HCT116 (cell line): ENCODE data around the gene OR8A1. TPM values are rescaled to one million over a fixed set of nuclear protein-coding genes. Genes with fewer than 3 reads are reported as not detected.

Experiments used
- ATAC-seq: fragments of 200-7000 bp; cut with Tn5 transposase; 2 replicates; pipeline ENCODE4 v1.9.1; 2020; ENCODE audit warnings: mild to moderate bottlenecking, moderate library complexity
- BruUV-seq: library from RNA; stranded (reverse); fragments of 400-500 nt; replicated peaks from 2 replicates; lab custom pipeline; 2021; lab: Mats Ljungman, UMichigan
- CTCF ChIA-PET: fragments of 300-600 bp; sonication (Branson Sonifier 250); formaldehyde crosslinking; loops from one replicate; lab custom pipeline; 2021; ENCODE audit warnings: antibody characterized with exemption; lab: Charles Lee
- POLR2A ChIA-PET: fragments of 300-600, 350-600 bp; sonication (Branson Sonifier 250); formaldehyde crosslinking; loops from one replicate; lab custom pipeline; 2021; ENCODE audit warnings: antibody characterized with exemption; lab: Charles Lee
- RAD21 ChIA-PET, 2 experiments: fragments of 300-600 bp; sonication (Branson Sonifier 250); formaldehyde crosslinking; loops; one replicate each; lab custom pipeline; 2023; ENCODE audit warnings: low total read pairs in 2 of 2; ENCODE audit not compliant: uncharacterized antibody in 2 of 2, unreplicated experiment in 2 of 2, low non-redundant PET in 1 of 2; lab: Charles Lee
- DNase-seq: peaks from one replicate; pipeline ENCODE4 v3.0.0-alpha.2; 2010; ENCODE audit warnings: low read depth, low spot score
- H2AFZ ChIP-seq: fragments of 200-600 bp; shearing (Covaris generic), sonication (generic); 2 replicates; pipeline ENCODE4 v1.6.1; 2017; ENCODE audit warnings: low read depth, mixed run types, mixed read lengths, antibody characterized with exemption, low read length; ENCODE audit not compliant: poor library complexity, severe bottlenecking
- H3K27ac ChIP-seq: 2 replicates; pipeline ENCODE4 v1.5.1; 2012; ENCODE audit warnings: low read depth, low read length
- H3K27me3 ChIP-seq: fragments of 200-600 bp; sonication (generic); 2 replicates; pipeline ENCODE4 v1.6.1; 2016; ENCODE audit warnings: mixed run types, low read length, mixed read lengths; ENCODE audit not compliant: insufficient read depth
- H3K36me3 ChIP-seq, 2 experiments: fragments of 200-500 bp in 1 of 2; fragments of 200-600 bp in 1 of 2; sonication (Bioruptor generic) in 1 of 2; sonication (generic) in 1 of 2; 2 replicates each; pipeline versions ENCODE4 v1.5.1 to v1.6.1; 2014 to 2016; ENCODE audit warnings: low read length in 2 of 2, inconsistent platforms in 1 of 2, mixed read lengths in 1 of 2, mixed run types in 1 of 2; ENCODE audit not compliant: insufficient read depth in 2 of 2, control insufficient read depth in 1 of 2
- H3K4me1 ChIP-seq, 2 experiments: fragments of 200-600 bp in 1 of 2; sonication (generic) in 1 of 2; 2 replicates each; pipeline versions ENCODE4 v1.5.1 to v1.6.1; 2012 to 2017; ENCODE audit warnings: low read length in 2 of 2, inconsistent platforms in 1 of 2, mild to moderate bottlenecking in 1 of 2, mixed read lengths in 1 of 2, mixed run types in 1 of 2, moderate library complexity in 1 of 2; ENCODE audit not compliant: insufficient read depth in 2 of 2, control insufficient read depth in 1 of 2
- H3K4me2 ChIP-seq: fragments of 200-600 bp; sonication (generic); 2 replicates; pipeline ENCODE4 v1.6.1; 2017; ENCODE audit warnings: mixed run types, low read length, mixed read lengths
- H3K4me3 ChIP-seq, 2 experiments: fragments of 200-600 bp in 1 of 2; sonication (generic) in 1 of 2; replicated peaks in 1 of 2; 2 replicates each; pipeline ENCODE4 v1.5.1; 2011 to 2016; ENCODE audit warnings: low read length in 2 of 2, control low read depth in 1 of 2, low read depth in 1 of 2, mild to moderate bottlenecking in 1 of 2, mixed read lengths in 1 of 2, mixed run types in 1 of 2
- H3K79me2 ChIP-seq: fragments of 200-600 bp; sonication (generic); 2 replicates; pipeline ENCODE4 v1.6.1; 2017; ENCODE audit warnings: mild to moderate bottlenecking, mixed run types, low read length, moderate library complexity, mixed read lengths; ENCODE audit not compliant: insufficient read depth
- H3K9ac ChIP-seq: fragments of 200-600 bp; sonication (generic); 2 replicates; pipeline ENCODE4 v1.6.1; 2016; ENCODE audit warnings: low read length, mixed read lengths
- H3K9me2 ChIP-seq: fragments of 200-600 bp; sonication (generic), shearing (Covaris generic); 2 replicates; pipeline ENCODE4 v1.6.1; 2017; ENCODE audit warnings: mixed run types, mild to moderate bottlenecking, moderate library complexity; ENCODE audit not compliant: insufficient read depth
- H3K9me3 ChIP-seq, 2 experiments: fragments of 200-500 bp in 1 of 2; fragments of 200-600 bp in 1 of 2; sonication (Bioruptor generic) in 1 of 2; sonication (generic) in 1 of 2; 2 replicates each; pipeline ENCODE4 v1.6.1; 2014 to 2017; ENCODE audit warnings: low read length in 2 of 2, mixed read lengths in 2 of 2, inconsistent platforms in 1 of 2, low read depth in 1 of 2, mild to moderate bottlenecking in 1 of 2, mixed run types in 1 of 2, moderate library complexity in 1 of 2; ENCODE audit not compliant: control insufficient read depth in 1 of 2, insufficient read depth in 1 of 2
- H4K20me1 ChIP-seq: fragments of 200-600 bp; sonication (generic), shearing (Covaris generic); 2 replicates; pipeline ENCODE4 v1.6.1; 2017; ENCODE audit warnings: mixed run types, mild to moderate bottlenecking, moderate library complexity; ENCODE audit not compliant: insufficient read depth
- CTCF ChIP-seq, 3 experiments: fragments of 200-600 bp in 1 of 3; sonication (generic) in 1 of 3; IDR thresholded peaks in 2 of 3; conservative IDR thresholded peaks in 1 of 3; 2 replicates each; pipeline ENCODE4 v1.5.1; 2012 to 2017; ENCODE audit warnings: low read depth in 2 of 3, low read length in 2 of 3, antibody characterized with exemption in 1 of 3, borderline replicate concordance in 1 of 3, control low read depth in 1 of 3, mild to moderate bottlenecking in 1 of 3, mixed read lengths in 1 of 3, mixed run types in 1 of 3, moderate library complexity in 1 of 3; ENCODE audit not compliant: insufficient read depth in 1 of 3
- EGR1 ChIP-seq: IDR thresholded peaks from 2 replicates; pipeline ENCODE4 v1.6.1; 2012; ENCODE audit warnings: low read depth
- EZH2 ChIP-seq: fragments of 200-600 bp; sonication (generic); IDR thresholded peaks from 2 replicates; pipeline ENCODE4 v1.6.1; 2017; ENCODE audit warnings: antibody characterized with exemption, mixed run types
- EZH2phosphoT487 ChIP-seq: fragments of 200-600 bp; IDR thresholded peaks from 2 replicates; pipeline ENCODE4 v1.6.1; 2018; ENCODE audit warnings: antibody characterized with exemption, borderline replicate concordance
- POLR2A ChIP-seq: IDR thresholded peaks from 2 replicates; pipeline ENCODE4 v1.7.0; 2011; ENCODE audit warnings: borderline replicate concordance; ENCODE audit not compliant: insufficient read depth, insufficient read length; ENCODE audit errors: extremely low read depth
- POLR2AphosphoS5 ChIP-seq: IDR thresholded peaks from 2 replicates; pipeline ENCODE4 v1.6.1; 2011; ENCODE audit warnings: mild to moderate bottlenecking, low read depth, low read length, moderate library complexity
- RAD21 ChIP-seq: IDR thresholded peaks from 2 replicates; pipeline ENCODE4 v1.6.1; 2012; ENCODE audit warnings: low read depth, mild to moderate bottlenecking
- REST ChIP-seq: IDR thresholded peaks from 2 replicates; pipeline ENCODE4 v1.6.1; 2012; ENCODE audit warnings: low read depth
- SIN3A ChIP-seq: IDR thresholded peaks from 2 replicates; pipeline ENCODE4 v1.6.1; 2012; ENCODE audit warnings: low read depth
- SRF ChIP-seq: IDR thresholded peaks from 2 replicates; pipeline ENCODE4 v1.6.1; 2012; ENCODE audit warnings: low read depth
- TCF7L2 ChIP-seq: IDR thresholded peaks from 2 replicates; pipeline ENCODE4 v1.7.0; 2011; ENCODE audit warnings: borderline replicate concordance, inconsistent platforms; ENCODE audit not compliant: insufficient read depth, insufficient read length; ENCODE audit errors: extremely low read depth
- YY1 ChIP-seq: IDR thresholded peaks from 2 replicates; pipeline ENCODE4 v1.6.1; 2011; ENCODE audit warnings: low read length, low read depth, moderate library complexity, mild to moderate bottlenecking; ENCODE audit not compliant: insufficient replicate concordance; ENCODE audit errors: extremely low read depth
- ZFX ChIP-seq: fragments of 450-650 bp; IDR thresholded peaks from 2 replicates; pipeline ENCODE4 v1.6.1; 2017
- ZNF274 ChIP-seq: fragments of 200-500 bp; sonication (Bioruptor generic); IDR thresholded peaks from 2 replicates; pipeline ENCODE4 v1.6.1; 2014; ENCODE audit warnings: mild to moderate bottlenecking, low read depth, low read length, inconsistent platforms
- intact Hi-C: fragments of 100-400 bp; cut with micrococcal nuclease; formaldehyde crosslinking; loops from 2 replicates; pipeline ENCODE4 v1.10.0; 2022
- total RNA-seq: library from RNA; stranded (reverse); gene quantifications from one replicate; pipeline ENCODE4 v1.2.1, GENCODE V29; 2021; ENCODE audit not compliant: unreplicated experiment

The OR8A1 gene
- total RNA-seq, 1 experiment from 2014 or later, result not detected

GRCh38 chr11:124520550-124520854 is 49.3 kb upstream of the OR8A1 start:
- Histone ChIP-seq H3K9ac (no peak overlapping the region), H3K27me3 (peaks cover 66% of the 10 kb centered on the region), H3K36me3 (no peaks in the 10 kb centered on the region), H3K9me2 (no peaks in the 10 kb centered on the region), H3K27ac (no peak overlapping the region), H3K4me1 (no peaks in the 10 kb centered on the region), H3K4me2 (no peak overlapping the region), H4K20me1 (no peaks in the 10 kb centered on the region), H3K4me3 (no peak overlapping the region), H3K79me2 (no peaks in the 10 kb centered on the region), H2AFZ (no peak overlapping the region), H3K9me3 (no peaks in the 10 kb centered on the region)
- intact Hi-C loops, result no loop called here
- ChIA-PET RAD21 (no interaction called here), POLR2A (no interaction called here), CTCF (no interaction called here)
- DNase-seq (no peak), ATAC-seq (no peak)
- no peak for TF ChIP-seq CTCF (IDR thresholded peaks at IDR 0.05 in 2 of 3, conservative IDR thresholded peaks at IDR 0.05 in 1 of 3; ENCODE audit: borderline replicate concordance in 1 of 3, insufficient read depth in 1 of 3, low read depth in 2 of 3, low read length in 2 of 3)
- TF ChIP-seq SRF, result no peak
- no peak for TF ChIP-seq ZNF274
- no peak for TF ChIP-seq POLR2A
- TF ChIP-seq EZH2phosphoT487, result no peak
- no TSS peak for BruUV-seq

GRCh38 chr11:124533626-124534025 is 36.2 kb upstream of the OR8A1 start:
- Histone ChIP-seq H3K9me3 (no peaks in the 10 kb centered on the region), H3K4me1 (0 out of 4 replicates have a peak, but pooled peaks cover 0 to 4% of the 10 kb centered on the region in 2 experiments), H3K36me3 (no peaks in the 10 kb centered on the region), H3K27me3 (peaks cover 25% of the 10 kb centered on the region), H3K9me2 (no peaks in the 10 kb centered on the region), H3K27ac (no peak overlapping the region), H3K79me2 (no peaks in the 10 kb centered on the region), H3K4me2 (no peak overlapping the region), H3K9ac (no peak overlapping the region), H2AFZ (no peak overlapping the region), H3K4me3 (no peak overlapping the region), H4K20me1 (no peaks in the 10 kb centered on the region)
- ChIA-PET CTCF (no interaction called here), POLR2A (no interaction called here), RAD21 (no interaction called here)
- no peak for DNase-seq
- ATAC-seq, result no peak
- intact Hi-C loops, result no loop called here
- BruUV-seq, result no TSS peak
- TF ChIP-seq RAD21, result no peak
- TF ChIP-seq YY1, result no peak
- TF ChIP-seq REST, result no peak
- no peak for TF ChIP-seq TCF7L2
- no peak for TF ChIP-seq ZFX
- no peak for TF ChIP-seq EGR1
- TF ChIP-seq POLR2AphosphoS5, result no peak
- TF ChIP-seq EZH2, result no peak
- no peak for TF ChIP-seq SIN3A
